GM23338 (cell line): ENCODE measurements around the gene ARID1B. TPM values are rescaled to one million over a fixed set of nuclear protein-coding genes. Genes with fewer than 3 reads are reported as not detected.

Source experiments
- CREB1 ChIP-seq: fragments of 250-450 bp; sonication (Bioruptor Pico); IDR thresholded peaks from 2 replicates; pipeline ENCODE4 v1.5.0; 2020; ENCODE audit warnings: low read depth, mild to moderate bottlenecking, moderate library complexity
- EZH2 ChIP-seq: fragments of 200-600 bp; sonication (generic); IDR thresholded peaks from one replicate; pipeline ENCODE4 v1.8.0; 2017; ENCODE audit warnings: antibody characterized with exemption, mild to moderate bottlenecking, low read depth; ENCODE audit not compliant: unreplicated experiment
- EZH2phosphoT487 ChIP-seq: fragments of 200-600 bp; sonication (generic); IDR thresholded peaks from one replicate; pipeline ENCODE4 v1.8.1; 2018; ENCODE audit warnings: antibody characterized with exemption; ENCODE audit not compliant: unreplicated experiment
- JUNB ChIP-seq: IDR thresholded peaks from one replicate; pipeline ENCODE4 v1.6.1; 2016; ENCODE audit warnings: antibody characterized with exemption; ENCODE audit not compliant: unreplicated experiment
- NANOG ChIP-seq: IDR thresholded peaks from 2 replicates; pipeline ENCODE4 v1.6.1; 2016; ENCODE audit warnings: antibody characterized with exemption, borderline replicate concordance
- POLR2AphosphoS5 ChIP-seq: IDR thresholded peaks from 2 replicates; pipeline ENCODE4 v1.6.1; 2016; ENCODE audit warnings: antibody characterized with exemption, low read depth
- REST ChIP-seq: IDR thresholded peaks from one replicate; pipeline ENCODE4 v1.6.1; 2018; ENCODE audit warnings: antibody characterized with exemption; ENCODE audit not compliant: unreplicated experiment
- ZNF462 ChIP-seq: fragments of 250-450 bp; sonication (Bioruptor Pico); IDR thresholded peaks from 2 replicates; pipeline ENCODE4 v1.5.0; 2020; ENCODE audit warnings: mild to moderate bottlenecking, moderate library complexity
- polyA plus RNA-seq: library from polyadenylated mRNA; unstranded; fragments of >200 nt; fragmentation: Nextera tagmentation; extraction: Ambion mirVana; gene quantifications from 2 replicates; pipeline ENCODE4 v1.2.1, GENCODE V29; 2016
- total RNA-seq: library from RNA; depleted of rRNA; stranded (reverse); fragments of >200 nt; shearing (Covaris generic); gene quantifications from 2 replicates; pipeline ENCODE4 v1.2.3, GENCODE V29; 2014

ARID1B gene
- total and polyA plus RNA-seq, 2 experiments from 2014 or later, result 59.3 to 72.2 TPM

- TF ChIP-seq ZNF462 (CRISPR knock-in tag), result no peak
- TF ChIP-seq JUNB, result no peak
- no peak for TF ChIP-seq REST
- TF ChIP-seq EZH2phosphoT487, result no peak
- no peak for TF ChIP-seq POLR2AphosphoS5
- no peak for TF ChIP-seq EZH2
- TF ChIP-seq NANOG, result no peak
- no peak for TF ChIP-seq CREB1 (CRISPR knock-in tag)
Observed at GRCh38 chr6:157222201-157222981, 445.2 kb downstream of the ARID1B start (continued).
